Lower leg skin (tissue), 3 donors: ENCODE results near the gene VEGFD.

Source experiments
- POLR2A ChIP-seq, 2 donors: fragments of 450-650 bp; IDR thresholded peaks; one replicate each; pipeline ENCODE4 v1.6.1; 2016 to 2017; ENCODE audit warnings: antibody characterized with exemption in 2 of 2, mild to moderate bottlenecking in 1 of 2, moderate library complexity in 1 of 2
- TF ChIP-seq, protein P1 (sequence below), 3 donors: fragments of 450-650 bp; IDR thresholded peaks; one replicate each; pipeline ENCODE4 v1.5.1; 2016; ENCODE audit warnings: antibody characterized with exemption in 3 of 3, mild to moderate bottlenecking in 3 of 3, moderate library complexity in 2 of 3

DNA sequence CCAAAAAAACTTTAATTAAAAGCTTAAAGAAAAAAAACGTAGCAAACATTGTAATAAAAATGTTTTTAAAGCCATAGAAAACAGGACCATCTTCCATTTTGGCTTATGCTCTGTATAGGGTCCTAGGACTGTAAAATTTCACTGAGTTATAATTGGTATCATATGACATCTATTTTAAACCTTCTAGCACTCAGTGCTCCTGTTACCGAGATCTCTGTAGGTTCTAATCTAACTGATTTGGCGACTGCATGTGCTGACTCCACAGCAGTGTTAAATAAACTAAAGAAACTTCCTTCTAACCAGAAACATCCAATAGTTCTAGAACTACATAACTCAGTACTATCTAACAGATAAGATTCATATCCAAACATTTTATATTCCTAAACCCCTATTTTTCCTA is 68.7 kb downstream of the VEGFD start, which contains the start of gene ASB11:
- TF ChIP-seq, protein P1, sequence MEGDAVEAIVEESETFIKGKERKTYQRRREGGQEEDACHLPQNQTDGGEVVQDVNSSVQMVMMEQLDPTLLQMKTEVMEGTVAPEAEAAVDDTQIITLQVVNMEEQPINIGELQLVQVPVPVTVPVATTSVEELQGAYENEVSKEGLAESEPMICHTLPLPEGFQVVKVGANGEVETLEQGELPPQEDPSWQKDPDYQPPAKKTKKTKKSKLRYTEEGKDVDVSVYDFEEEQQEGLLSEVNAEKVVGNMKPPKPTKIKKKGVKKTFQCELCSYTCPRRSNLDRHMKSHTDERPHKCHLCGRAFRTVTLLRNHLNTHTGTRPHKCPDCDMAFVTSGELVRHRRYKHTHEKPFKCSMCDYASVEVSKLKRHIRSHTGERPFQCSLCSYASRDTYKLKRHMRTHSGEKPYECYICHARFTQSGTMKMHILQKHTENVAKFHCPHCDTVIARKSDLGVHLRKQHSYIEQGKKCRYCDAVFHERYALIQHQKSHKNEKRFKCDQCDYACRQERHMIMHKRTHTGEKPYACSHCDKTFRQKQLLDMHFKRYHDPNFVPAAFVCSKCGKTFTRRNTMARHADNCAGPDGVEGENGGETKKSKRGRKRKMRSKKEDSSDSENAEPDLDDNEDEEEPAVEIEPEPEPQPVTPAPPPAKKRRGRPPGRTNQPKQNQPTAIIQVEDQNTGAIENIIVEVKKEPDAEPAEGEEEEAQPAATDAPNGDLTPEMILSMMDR (IDR thresholded peaks at IDR 0.05): no peak
- no peak for TF ChIP-seq POLR2A (IDR thresholded peaks at IDR 0.05)
